Astrocyte of the hippocampus (primary cell): ENCODE results near the gene GBA2.

ENCODE experiments used
- DNase-seq: peaks from one replicate; pipeline ENCODE4 v3.0.0; 2011; ENCODE audit warnings: low read depth, low spot score

GBA2 gene

DNA sequence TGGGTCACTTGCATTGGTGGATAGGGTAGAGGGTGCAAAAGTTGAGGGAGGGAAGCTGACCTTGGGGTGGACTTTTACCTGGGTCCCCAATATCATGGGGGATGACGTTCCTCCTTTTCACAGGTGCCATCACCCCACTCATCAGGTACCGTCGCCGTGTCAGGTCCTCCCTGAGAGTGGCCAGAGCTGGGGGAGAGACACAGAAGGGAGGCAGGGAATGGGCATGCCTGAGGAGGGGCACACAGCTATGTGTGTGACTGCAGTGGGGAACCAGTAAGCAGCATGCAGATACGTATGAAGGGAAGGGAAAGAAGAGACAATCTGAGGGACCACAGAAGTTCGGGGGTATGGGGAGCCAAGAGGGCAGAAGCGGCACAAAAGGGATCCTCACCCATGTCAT, 10.1 kb downstream of the GBA2 start:
- no peak for DNase-seq

DNA sequence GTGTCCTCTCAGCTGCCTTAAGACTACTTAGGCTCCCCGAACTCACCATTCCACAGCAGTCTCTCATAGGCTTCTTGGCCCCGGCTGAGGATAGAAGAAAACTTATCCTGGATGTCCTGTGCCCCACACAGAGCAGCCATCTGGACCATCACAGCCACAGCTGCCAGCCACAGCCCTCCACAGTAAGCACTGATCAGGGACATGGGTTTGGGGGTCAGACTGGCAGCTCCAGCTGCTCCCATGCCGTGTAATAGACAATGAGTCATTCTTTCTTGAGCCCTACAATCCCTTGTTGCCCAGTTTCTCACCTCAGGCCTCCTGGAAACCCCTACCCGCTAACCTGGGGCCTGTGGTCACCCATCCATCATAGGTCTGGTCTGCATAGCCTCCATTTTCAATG, 10.8 kb downstream of the GBA2 start:
- no peak for DNase-seq

DNA sequence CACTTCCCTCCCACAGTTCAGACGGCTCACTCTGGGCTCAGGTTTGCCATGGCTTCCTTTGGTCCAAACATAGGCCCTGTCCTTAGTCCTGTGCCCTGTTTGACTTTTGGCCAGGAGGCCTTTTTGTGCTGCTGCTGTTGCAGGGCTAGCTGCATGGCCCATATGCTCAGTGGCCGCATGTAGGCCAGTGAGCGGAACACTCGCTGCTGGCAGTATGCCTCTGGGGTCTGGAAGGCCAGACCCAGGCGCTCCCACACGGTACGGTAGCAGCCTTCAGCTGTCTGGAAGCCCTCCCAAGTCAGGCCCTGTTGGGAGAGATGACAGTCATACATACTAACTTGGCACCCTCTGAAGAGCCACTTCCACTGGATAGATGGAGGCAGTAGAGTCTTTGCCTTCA, 11.9 kb downstream of the GBA2 start:
- DNase-seq, result no peak

DNA sequence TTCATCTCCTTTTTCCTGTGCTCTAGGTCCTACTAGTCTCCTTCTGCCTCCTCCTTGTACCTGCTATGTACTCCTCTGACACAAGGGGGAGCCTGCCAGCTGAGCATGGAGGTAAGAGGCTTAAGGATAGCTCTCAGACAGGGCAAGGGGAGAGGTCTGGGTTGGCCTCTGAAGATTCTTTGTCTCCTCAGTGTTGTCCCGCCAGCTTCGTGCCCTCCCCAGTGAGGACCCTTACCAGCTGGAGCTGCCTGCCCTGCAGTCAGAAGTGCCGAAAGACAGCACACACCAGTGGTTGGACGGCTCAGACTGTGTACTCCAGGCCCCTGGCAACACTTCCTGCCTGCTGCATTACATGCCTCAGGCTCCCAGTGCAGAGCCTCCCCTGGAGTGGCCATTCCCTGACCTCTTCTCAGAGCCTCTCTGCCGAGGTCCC, 12.8 kb downstream of the GBA2 start:
- DNase-seq, result peak; percentile 87

DNA sequence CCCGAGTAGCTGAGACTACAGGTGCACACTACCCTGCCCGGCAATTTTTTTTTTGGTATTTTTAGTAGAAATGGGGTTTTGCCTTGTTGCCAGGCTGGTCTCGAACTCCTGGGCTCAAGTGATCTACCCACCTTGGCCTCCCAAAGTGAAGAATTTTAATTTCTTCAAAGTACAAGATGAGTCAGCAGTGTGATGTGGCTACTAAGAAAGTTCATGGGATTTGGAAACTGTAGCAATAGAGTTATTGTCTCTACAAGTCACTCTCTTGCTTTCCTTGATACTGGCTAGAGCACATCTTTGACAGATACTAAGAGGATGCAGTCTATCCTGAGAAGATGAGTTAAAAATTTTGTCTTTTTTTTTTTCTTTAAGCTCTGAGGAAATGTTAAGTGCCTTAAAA, 14.9 kb downstream of the GBA2 start:
- no peak for DNase-seq

DNA sequence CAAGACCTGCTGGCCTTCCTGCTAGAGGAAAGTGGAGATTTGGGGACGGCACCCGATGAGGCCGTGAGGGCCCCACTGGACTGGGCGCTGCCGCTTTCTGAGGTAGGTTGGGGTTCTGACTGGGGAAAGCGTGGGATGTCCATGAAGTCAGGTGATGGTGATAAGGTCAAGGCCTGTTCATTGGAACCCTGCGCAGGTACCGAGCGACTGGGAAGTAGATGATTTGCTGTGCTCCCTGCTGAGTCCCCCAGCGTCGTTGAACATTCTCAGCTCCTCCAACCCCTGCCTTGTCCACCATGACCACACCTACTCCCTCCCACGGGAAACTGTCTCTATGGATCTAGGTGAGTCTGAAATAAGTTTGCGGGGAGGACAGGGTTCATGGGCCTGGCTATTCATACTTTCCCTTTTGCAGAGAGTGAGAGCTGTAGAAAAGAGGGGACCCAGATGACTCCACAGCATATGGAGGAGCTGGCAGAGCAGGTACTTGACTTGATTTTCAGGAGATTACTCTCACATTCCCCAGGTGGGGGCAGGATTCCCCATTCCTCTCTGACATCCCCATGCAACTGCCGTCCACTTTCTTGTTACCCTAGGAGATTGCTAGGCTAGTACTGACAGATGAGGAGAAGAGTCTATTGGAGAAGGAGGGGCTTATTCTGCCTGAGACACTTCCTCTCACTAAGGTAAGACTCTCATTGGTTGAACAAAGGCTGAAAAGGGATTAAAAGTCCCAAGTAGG, 16.1 kb downstream of the GBA2 start:
- DNase-seq, result peak; percentile 74

DNA sequence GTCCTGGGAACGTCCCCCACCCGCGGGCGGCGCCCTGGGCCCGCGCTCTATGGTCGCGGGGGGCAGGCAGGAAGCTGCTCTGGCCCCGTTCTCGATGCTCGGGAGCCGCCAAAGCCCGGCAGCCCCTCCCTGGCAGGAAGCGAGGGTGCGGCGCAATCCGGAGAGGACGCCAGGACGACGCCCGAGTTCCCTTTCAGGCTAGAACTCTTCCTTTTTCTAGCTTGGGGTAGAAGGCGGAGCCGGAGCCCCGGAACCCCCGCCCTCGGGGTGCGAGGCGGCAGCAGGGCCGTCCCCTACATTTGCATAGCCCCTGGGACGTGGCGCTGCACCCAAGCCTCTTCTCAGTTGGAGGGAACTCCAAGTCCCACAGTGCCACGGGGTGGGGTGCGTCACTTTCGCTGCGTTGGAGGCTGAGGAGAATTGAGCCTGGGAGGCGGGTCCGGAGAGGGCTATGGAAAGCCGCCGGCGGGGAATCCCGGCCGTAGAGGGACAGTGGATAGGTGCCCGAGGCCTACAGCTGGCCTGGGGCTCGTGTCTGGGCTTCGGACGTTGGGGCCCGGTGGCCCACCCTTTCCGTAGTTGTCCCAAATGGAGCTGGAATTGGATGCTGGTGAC, 16.7 kb downstream of the GBA2 start, which contains the start of the genes CREB3 and TLN1:
Gene CREB3 (plus strand): TSS at position 482 of the 615 bp plus-strand sequence. CDS start 107 bp downstream, at position 589.
Gene TLN1 (minus strand): TSS at position 11 of the 615 bp plus-strand sequence. CDS start 6,501 bp downstream, outside the sequence.
- DNase-seq, result peak; percentile 99

DNA sequence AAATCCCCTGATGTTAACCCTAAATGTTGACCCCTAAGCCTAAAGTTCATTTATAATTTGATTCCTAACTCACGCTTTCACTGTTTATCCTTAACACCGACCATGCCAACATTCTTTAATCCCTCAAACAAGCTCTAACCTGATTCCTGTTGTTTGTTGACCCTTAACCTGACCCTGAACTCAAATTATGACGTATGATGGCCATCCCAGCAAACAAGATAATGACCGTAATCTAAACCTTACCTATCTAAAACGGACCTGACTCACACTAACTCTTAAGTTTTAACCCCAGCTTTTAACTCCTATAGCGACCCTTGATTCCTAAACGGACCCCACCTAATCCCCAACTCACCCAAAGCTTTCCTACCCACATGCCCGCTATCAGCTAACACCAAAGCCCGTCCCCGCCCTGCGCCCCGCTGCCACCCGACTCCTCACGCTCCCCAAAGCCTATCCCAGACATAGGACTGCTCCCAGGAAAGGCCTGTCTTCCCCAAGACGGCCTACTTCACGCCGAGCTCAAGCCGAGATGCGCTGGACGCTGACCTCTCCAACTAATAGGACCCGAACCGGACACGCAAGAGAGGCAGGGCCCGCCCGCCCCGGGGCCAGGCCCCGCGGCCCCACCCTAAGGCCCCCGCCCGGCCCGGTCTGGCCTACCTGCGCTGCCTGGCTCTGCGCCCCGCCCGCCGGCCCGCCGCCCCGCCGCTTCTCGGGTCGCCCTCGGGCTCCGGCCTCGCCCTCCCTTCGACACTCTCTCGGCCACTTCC, 17.4 kb downstream of the GBA2 start:
- no peak for DNase-seq

DNA sequence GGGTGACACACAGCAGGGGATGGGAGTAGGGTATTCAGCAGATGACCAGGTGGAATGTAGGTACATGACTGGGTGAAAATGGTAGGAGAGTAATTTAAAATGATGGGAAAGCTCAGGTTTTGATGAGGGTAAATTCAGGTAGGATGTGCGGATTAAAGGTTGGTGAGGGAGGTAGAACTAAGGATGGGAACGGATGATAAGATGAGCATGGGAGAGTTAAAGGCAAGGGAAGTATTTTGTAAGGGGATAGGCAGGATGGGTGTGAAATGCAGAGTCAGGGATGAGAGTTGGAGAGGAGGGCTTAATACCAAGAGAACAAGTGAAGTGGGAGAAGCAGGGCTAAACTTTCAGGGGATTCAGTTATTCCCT, 18.6 kb downstream of the GBA2 start:
- no peak for DNase-seq

DNA sequence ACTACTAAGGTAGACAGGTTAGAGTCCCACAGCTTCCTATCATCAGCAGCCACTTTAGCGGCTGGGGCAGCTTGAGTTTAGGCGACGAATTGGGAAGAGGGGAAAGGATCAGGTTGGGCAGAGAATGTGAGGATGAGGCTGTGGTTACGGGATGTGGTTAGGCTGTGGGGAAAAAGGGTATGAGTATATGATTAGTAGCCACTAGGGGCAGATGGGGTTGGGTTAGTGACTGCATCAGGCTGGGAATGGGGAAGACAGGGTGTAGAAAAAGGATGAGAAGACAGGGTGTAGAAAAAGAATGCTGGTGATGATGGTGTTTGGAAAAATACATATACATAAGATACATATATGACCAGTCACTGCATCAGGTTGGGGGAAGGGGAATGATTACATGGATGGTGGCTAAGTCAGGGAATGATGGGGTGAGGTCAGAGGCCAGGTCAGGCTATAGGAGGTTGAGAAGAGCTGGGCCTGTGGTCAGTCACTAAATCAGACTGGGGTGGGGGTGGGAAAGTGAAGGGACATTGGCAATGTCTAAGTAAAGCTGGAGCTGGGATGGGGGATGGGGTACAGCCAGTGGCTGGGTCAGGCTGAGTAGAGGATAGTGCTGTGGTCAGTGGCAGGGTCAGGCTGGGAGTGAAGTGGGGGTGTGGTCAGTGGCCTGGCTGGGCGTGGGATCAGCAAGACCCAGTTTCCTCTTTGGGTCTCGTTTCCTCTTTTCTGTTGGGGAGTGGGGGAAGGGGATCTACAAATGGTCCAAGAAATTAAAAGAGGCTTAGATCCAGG, 19.1 kb downstream of the GBA2 start:
- peak; percentile 87 for DNase-seq

DNA sequence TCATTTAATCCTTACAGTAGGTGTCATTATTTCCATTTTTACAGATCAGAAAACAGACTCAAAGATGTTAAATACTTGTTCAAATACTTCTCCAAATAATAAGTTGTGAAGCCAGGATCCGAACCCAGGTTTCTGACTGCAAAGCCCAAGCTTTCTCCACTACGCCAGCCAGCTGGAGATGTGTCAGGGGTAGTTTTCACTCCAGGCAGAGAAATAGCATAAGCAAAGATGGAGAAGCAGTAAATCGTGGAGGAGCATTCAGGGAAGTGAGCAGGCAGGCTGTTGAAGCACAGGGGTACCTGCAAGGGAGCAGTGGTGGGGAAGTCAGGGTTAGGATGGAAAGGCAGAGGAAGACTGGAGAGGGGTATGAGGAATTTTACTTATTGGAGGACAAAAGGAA, 19.9 kb downstream of the GBA2 start:
- DNase-seq, result peak; percentile 11

DNA sequence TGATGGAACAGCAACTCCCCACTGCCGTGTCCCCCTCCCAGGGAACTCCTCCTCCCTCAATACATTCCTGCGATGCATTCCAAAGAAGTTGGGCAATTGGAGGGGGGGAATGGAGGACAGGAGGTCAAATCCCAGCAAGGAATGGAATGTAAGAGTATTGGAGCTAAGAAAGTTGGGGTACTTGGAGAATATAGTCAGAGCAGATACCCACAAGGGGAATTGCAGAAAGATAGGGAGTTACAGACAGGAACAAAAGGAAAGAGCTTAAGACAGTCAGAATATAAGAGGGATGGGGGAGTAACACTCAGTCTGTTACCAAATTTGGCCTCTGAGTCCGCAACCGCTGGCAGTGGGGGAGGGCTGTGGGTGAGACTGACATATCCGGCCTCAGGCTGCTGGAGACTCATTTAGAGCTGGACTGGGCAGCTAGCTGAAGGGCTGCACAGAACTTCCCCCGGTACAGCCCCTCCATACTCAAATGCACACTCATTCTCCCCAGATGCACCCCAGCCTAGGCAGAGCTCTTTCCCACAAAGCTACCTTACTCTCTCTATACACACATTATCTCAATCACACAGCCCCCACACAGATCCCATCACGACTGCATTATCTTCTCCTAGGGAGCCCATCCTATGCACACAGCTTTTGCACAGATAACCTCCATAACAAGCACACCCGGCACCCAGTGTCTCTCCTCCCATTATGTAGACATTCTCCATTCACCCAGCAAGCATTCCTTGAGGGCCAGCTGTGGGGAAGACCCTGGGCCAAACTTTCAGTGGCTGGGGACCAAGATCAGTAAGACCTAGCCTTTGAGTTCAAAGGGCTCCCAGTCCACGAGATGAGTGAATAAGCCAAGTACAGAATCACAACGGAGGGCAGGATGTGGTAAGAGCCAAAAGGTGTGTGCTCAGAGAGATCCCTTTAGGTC, 20.7 kb downstream of the GBA2 start:
- DNase-seq, result peak; percentile 93

DNA sequence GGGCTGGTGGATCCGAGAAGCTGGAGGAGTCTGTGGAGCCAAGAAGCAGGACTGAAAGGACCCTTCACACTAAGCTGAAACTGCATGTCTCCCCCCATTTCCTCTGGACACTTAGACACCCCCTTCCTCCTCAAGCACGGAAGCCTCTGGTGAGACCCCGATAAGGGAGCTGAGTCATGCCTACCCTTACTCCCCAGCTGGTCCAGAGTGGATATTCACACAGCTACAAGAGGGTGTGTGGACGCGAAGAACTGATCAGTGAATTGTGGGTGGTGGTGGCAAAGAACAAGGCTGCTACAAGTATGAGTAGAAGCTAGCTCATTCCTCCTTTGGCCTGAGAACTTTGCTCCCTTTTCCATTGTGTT, 21.4 kb downstream of the GBA2 start:
- DNase-seq, result no peak

DNA sequence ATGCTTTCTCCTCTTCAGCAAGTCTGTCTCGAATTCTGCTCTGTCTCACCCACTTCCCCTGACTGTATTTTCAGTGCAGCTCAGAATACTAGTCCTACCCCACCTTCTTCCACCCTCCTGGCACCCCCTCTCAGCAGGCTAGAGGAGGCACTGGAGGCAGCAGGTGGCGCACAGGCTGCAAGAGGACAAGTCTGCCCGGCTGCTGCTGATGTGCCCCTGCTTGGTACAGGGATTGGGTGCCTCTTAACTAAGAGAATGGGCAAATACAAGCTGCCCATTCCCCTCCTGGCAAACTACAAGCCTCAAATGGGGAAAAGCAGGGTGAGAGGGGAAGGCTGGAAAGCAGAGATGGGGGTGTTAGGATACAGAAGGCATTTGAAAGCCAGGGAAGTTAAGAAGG, 22.1 kb downstream of the GBA2 start:
- peak; percentile 74 for DNase-seq

DNA sequence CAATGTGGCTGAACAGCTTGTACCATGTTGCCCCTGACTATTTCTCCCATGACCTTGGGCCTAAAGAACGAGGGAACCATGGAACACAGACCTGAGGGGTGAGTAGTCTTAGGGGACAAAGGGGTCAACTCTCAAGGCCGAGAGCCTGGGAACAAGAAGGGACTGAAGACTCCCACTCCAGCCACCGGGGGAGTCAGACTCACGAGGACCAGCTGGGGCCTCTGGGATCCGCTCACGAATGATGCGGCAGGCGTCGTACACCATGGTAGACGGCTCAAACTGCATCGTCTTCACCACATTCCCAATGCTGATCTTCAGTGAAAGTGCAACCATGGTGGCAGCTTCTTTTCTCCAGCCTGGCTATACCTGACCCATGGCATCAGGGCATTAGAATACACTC, 23.7 kb downstream of the GBA2 start:
- no peak for DNase-seq

DNA sequence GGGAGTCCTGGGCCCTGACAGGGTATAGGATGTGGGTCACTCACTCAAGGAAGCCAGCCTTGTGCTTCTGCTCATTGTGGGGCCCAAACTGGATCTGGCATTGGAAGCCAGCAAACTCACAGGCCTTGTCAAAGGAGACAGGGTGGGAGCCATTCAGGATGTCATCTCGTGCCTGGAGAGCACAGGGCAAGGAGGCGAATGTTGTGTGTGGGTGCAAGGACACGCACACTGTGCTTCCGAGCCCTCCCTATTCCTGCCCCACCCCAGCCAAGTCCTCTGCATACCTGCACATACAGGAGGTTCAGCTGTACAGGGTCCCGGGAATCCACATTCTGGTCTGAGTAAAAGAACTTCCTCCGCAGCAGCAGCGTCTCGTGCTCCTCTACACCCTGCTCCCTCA, 25.1 kb downstream of the GBA2 start:
- no peak for DNase-seq

DNA sequence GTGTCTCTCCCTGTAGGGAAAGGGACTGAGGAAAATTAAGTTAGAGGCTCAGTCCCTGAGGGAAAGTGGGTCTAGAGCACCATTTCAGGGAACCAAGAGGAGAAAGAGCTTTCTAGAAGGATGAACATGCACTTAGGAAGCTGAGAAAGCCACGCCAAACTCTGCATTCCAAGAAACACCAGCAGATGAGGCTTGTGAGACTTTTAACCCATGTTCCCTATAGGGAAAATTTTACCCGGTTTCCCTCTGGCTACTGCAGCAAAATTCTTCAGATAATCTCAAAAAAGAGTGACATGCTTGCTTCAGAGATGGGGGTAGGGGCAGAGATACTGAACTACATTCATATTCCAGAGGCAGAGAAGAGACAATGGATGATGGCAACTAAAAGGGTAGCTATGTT, 25.6 kb downstream of the GBA2 start:
- DNase-seq, result no peak

DNA sequence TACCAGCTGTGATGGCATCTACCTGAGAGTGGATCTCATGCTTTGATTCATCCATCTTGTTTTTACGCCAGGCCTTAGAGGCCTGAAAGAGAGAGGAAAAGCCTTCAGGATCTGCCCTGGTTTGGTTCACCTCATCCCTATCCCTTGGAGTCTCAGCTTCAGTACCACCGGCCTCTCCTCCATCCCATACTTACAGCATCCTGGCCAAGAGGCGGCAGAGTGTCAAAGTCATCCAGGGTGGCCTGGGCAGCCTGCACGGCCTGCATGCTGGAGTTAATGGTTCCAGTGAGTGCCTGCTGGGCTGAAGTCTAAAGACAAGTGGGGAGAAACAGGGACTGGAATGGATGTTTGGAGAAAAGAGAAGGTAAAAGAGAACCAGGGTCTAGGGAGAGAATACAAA, 29.5 kb downstream of the GBA2 start:
- DNase-seq, result no peak

DNA sequence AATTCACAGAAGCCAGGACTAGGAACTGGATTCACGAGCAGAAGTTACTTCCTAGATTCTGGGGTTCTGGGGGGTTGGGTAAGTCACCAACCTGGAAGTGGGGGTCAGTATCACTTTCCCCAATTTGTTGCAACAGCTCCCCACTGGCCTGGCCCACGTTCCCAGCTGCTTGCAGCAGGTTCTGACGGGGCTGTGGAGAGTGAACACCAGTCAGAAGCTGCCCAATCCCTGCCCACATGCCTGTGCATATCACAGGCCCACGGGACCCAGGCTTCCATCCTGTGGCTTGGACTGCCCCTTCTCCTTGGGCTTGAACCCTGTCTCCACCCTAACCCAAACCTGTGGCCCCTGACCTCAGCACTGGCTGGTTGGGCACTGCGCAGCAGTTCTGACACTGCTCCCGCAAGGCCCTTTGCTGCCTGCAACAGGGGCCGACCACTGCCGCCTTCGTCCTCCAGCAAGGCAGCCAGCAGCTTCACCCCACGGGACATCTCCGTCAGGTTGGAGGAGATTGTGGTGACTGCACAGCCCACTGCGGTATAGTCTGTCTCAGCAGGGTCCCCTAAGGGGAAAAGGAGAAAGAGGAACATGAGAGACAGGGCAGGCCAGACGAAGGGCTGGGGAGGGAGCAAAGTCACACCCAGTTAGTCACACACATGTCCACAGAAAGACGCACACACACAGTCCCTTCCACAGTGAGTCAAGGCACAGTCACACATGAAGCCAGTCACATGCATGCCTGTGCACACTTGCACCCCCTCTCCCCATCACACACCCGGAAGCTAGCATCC, 30.1 kb downstream of the GBA2 start:
- DNase-seq, result no peak
